ACC112 (cell line): ENCODE data around the gene STARD13.

Experiments used
- H2AFZ ChIP-seq: fragments of 200-600 bp; sonication (generic); one replicate; pipeline ENCODE4 v1.6.0; 2017; ENCODE audit warnings: antibody characterized with exemption, low read length; ENCODE audit not compliant: unreplicated experiment
- H3K27ac ChIP-seq: fragments of 200-600 bp; sonication (generic); 2 replicates; pipeline ENCODE4 v1.5.1; 2014; ENCODE audit warnings: low read depth, mild to moderate bottlenecking, antibody characterized with exemption, low read length, moderate library complexity
- H3K27me3 ChIP-seq: fragments of 200-600 bp; sonication (generic); 2 replicates; pipeline ENCODE4 v1.6.1; 2014; ENCODE audit warnings: mild to moderate bottlenecking, antibody characterized with exemption, low read length, moderate library complexity, mixed read lengths; ENCODE audit not compliant: insufficient read depth
- H3K36me3 ChIP-seq: fragments of 200-600 bp; sonication (generic); 2 replicates; pipeline ENCODE4 v1.6.1; 2016; ENCODE audit warnings: mild to moderate bottlenecking, antibody characterized with exemption, low read length, moderate library complexity, mixed read lengths; ENCODE audit not compliant: insufficient read depth
- H3K4me1 ChIP-seq: fragments of 200-600 bp; sonication (generic); one replicate; pipeline ENCODE4 v1.6.1; 2016; ENCODE audit warnings: low read length, mixed read lengths; ENCODE audit not compliant: insufficient read depth, unreplicated experiment, control insufficient read depth
- H3K4me3 ChIP-seq: fragments of 200-600 bp; sonication (generic); 2 replicates; pipeline ENCODE4 v1.5.1; 2014; ENCODE audit warnings: mild to moderate bottlenecking, low read depth, low read length
- H3K79me2 ChIP-seq: fragments of 200-600 bp; sonication (generic); one replicate; pipeline ENCODE4 v1.6.0; 2016; ENCODE audit warnings: low read length; ENCODE audit not compliant: control insufficient read depth, unreplicated experiment, insufficient read depth

Gene STARD13

GRCh38 chr13:33263976-33264619 is 21.5 kb downstream of the STARD13 start:
- peaks cover 99% of the 10 kb centered on the region for H3K79me2 ChIP-seq
- H2AFZ ChIP-seq, result no peak overlapping the region
- peaks cover 22% of the 10 kb centered on the region for H3K36me3 ChIP-seq
- H3K27me3 ChIP-seq, result no peaks in the 10 kb centered on the region
- no peak overlapping the region for H3K4me3 ChIP-seq
- H3K4me1 ChIP-seq, result peaks cover 85% of the 10 kb centered on the region
- peak overlapping the region; percentile 75 for H3K27ac ChIP-seq

GRCh38 chr13:33263484-33263883 is 22.1 kb downstream of the STARD13 start:
- H3K79me2 ChIP-seq, result peaks cover 99% of the 10 kb centered on the region
- H3K27ac ChIP-seq, result peak overlapping the region; percentile 75
- H3K4me3 ChIP-seq, result no peak overlapping the region
- H3K27me3 ChIP-seq, result no peaks in the 10 kb centered on the region
- peaks cover 17% of the 10 kb centered on the region for H3K36me3 ChIP-seq
- no peak overlapping the region for H2AFZ ChIP-seq
- peaks cover 88% of the 10 kb centered on the region for H3K4me1 ChIP-seq

GRCh38 chr13:33262997-33263396 is 22.6 kb downstream of the STARD13 start:
- no peak overlapping the region for H2AFZ ChIP-seq
- peaks cover 99% of the 10 kb centered on the region for H3K79me2 ChIP-seq
- no peaks in the 10 kb centered on the region for H3K27me3 ChIP-seq
- H3K4me1 ChIP-seq, result peaks cover 93% of the 10 kb centered on the region
- no peak overlapping the region for H3K4me3 ChIP-seq
- H3K36me3 ChIP-seq, result peaks cover 12% of the 10 kb centered on the region; the same call in 1 of the 2 replicates
- peak overlapping the region; percentile 75 for H3K27ac ChIP-seq

- no peak overlapping the region for H3K4me3 ChIP-seq
- H2AFZ ChIP-seq, result no peak overlapping the region
- H3K27ac ChIP-seq, result peak overlapping the region; percentile 75; the same call in 1 of the 2 replicates
- H3K4me1 ChIP-seq, result peaks cover 93% of the 10 kb centered on the region
- peaks cover 8% of the 10 kb centered on the region; the same call in 1 of the 2 replicates for H3K36me3 ChIP-seq
- no peaks in the 10 kb centered on the region for H3K27me3 ChIP-seq
- H3K79me2 ChIP-seq, result peaks cover 99% of the 10 kb centered on the region
These were observed 23.0 kb downstream of the STARD13 start for GRCh38 chr13:33262594-33262993.

GRCh38 chr13:33262062-33262487 is 23.5 kb downstream of the STARD13 start:
- peaks cover 13% of the 10 kb centered on the region; the same call in 1 of the 2 replicates for H3K36me3 ChIP-seq
- H3K4me1 ChIP-seq, result peaks cover 90% of the 10 kb centered on the region
- H3K4me3 ChIP-seq, result no peak overlapping the region
- no peak overlapping the region for H3K27ac ChIP-seq
- H3K79me2 ChIP-seq, result peaks cover 99% of the 10 kb centered on the region
- no peaks in the 10 kb centered on the region for H3K27me3 ChIP-seq
- no peak overlapping the region for H2AFZ ChIP-seq

GRCh38 chr13:33261387-33262061 is 24.0 kb downstream of the STARD13 start:
- Histone ChIP-seq H3K27ac (no peak overlapping the region), H3K27me3 (no peaks in the 10 kb centered on the region), H3K4me1 (peaks cover 84% of the 10 kb centered on the region), H3K79me2 (peaks cover 99% of the 10 kb centered on the region), H2AFZ (no peak overlapping the region), H3K4me3 (no peak overlapping the region), H3K36me3 (peaks cover 13% of the 10 kb centered on the region; the same call in 1 of the 2 replicates)

GRCh38 chr13:33260168-33261098 is 25.1 kb downstream of the STARD13 start:
- Histone ChIP-seq H3K27me3 (no peaks in the 10 kb centered on the region), H3K36me3 (peaks cover 13% of the 10 kb centered on the region; the same call in 1 of the 2 replicates), H2AFZ (no peak overlapping the region), H3K4me3 (no peak overlapping the region), H3K27ac (0 out of 2 replicates have a peak overlapping the region, but pooled peaks have one; percentile 16), H3K79me2 (peaks cover 98% of the 10 kb centered on the region), H3K4me1 (peaks cover 74% of the 10 kb centered on the region)

- H3K79me2 ChIP-seq, result peaks cover 98% of the 10 kb centered on the region
- peaks cover 62% of the 10 kb centered on the region for H3K4me1 ChIP-seq
- H3K36me3 ChIP-seq, result peaks cover 13% of the 10 kb centered on the region; the same call in 1 of the 2 replicates
- no peak overlapping the region for H3K4me3 ChIP-seq
- H3K27me3 ChIP-seq, result no peaks in the 10 kb centered on the region
- H2AFZ ChIP-seq, result no peak overlapping the region
- H3K27ac ChIP-seq, result peak overlapping the region; percentile 25
These were observed 26.3 kb downstream of the STARD13 start for GRCh38 chr13:33259296-33259695.

GRCh38 chr13:33258808-33259193 is 26.8 kb downstream of the STARD13 start:
- Histone ChIP-seq H3K79me2 (peaks cover 98% of the 10 kb centered on the region), H3K4me1 (peaks cover 57% of the 10 kb centered on the region), H2AFZ (no peak overlapping the region)

More at GRCh38 chr13:33258808-33259193, 26.8 kb downstream of the STARD13 start:
- Histone ChIP-seq H3K27ac (peak overlapping the region; percentile 25), H3K4me3 (no peak overlapping the region), H3K27me3 (no peaks in the 10 kb centered on the region), H3K36me3 (peaks cover 8% of the 10 kb centered on the region; the same call in 1 of the 2 replicates)
